SIG-M5 treated with dmso at 0.1 percent for 504 hours (cell line): Measurements from ENCODE around the gene PIP4P1.

Experiments
- DNase-seq: peaks from one replicate; lab custom pipeline; 2025; ENCODE audit not compliant: unreplicated experiment; lab: John Stamatoyannopoulos, UW

Gene PIP4P1

DNA sequence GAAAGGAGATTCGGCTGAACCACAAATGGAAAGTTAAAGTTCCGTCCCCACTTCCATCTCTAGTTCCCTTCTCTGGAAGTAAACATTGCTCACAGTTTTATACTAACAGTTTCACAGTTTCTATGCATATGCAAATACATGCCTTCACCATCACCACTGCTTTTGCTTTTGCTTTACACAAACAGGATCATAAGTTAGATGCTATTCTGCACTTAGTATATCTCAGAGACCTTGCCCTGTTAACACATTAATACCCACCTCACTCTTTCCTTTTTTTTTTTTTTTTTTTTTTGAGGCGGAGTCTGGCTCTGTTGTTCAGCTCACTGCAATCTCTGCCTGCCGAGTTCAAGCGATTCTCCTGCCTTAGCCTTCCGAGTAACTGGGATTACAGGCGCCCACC is 48.8 kb downstream of the PIP4P1 start:
- no peak for DNase-seq

DNA sequence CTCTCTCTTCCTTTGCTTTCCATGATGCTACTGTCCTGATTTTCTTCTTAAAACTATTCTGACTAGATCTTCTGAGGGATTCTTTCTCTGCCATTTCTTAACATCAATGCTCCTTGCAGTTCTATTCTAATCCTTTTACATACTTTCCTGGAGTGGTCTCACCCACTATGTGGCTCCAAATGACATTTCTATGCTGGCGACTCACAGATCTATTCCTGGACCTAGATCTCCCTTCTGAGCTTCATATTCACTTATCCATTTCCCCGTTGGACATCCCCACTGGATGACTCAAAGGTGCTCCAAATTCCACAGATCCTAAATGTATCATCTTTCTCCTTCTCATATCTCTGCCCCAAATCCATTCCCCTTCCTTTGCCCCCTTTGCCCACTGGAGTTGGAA is 52.0 kb downstream of the PIP4P1 start:
- DNase-seq, result no peak
